Stimulated activated CD4-positive, alpha-beta T cell treated with anti-CD3 and anti-CD28 coated beads, Interleukin-12 subunit alpha, Interleukin-12 subunit beta, amount 100 ng/mL, for 48 hours (primary cell): ENCODE data around the gene ABCD4.
"Not testable (repeated sequence)": the region's sequence is repeated elsewhere in the genome, so short reads cannot be mapped to it uniquely, and the experiment has no call there.

Experiments used
- DNase-seq, 3 donors: peaks; one replicate each; pipeline ENCODE4 v3.0.0-alpha.2; 2020; ENCODE audit warnings: low read depth in 2 of 3, low spot score in 1 of 3

The ABCD4 gene

GRCh38 chr14:74308695-74309094 is 6.0 kb upstream of the ABCD4 start:
- DNase-seq: no peak

GRCh38 chr14:74302152-74302628 is 544 bp downstream of the ABCD4 start:
- DNase-seq: peak in 1 of 3 donors; percentile 22

- DNase-seq: no peak
These were observed 1.1 kb downstream of the ABCD4 start for GRCh38 chr14:74301594-74302151.

GRCh38 chr14:74299061-74299545 is 3.6 kb downstream of the ABCD4 start:
- no peak for DNase-seq

- DNase-seq: no peak
These were observed 4.7 kb downstream of the ABCD4 start for GRCh38 chr14:74297986-74298385.

- no peak for DNase-seq
These were observed 6.7 kb downstream of the ABCD4 start for GRCh38 chr14:74296037-74296467.

GRCh38 chr14:74293606-74294005 is 9.1 kb downstream of the ABCD4 start:
- no peak for DNase-seq

- no peak for DNase-seq
These were observed 10.7 kb downstream of the ABCD4 start for GRCh38 chr14:74292061-74292460.

- no peak for DNase-seq
These were observed 12.3 kb downstream of the ABCD4 start for GRCh38 chr14:74290415-74290814.

GRCh38 chr14:74289801-74290200 is 12.9 kb downstream of the ABCD4 start:
- no peak for DNase-seq

- DNase-seq: no peak
These were observed 16.0 kb downstream of the ABCD4 start for GRCh38 chr14:74286736-74287135.

- DNase-seq: no peak
These were observed 21.7 kb downstream of the ABCD4 start for GRCh38 chr14:74281069-74281468.

GRCh38 chr14:74278080-74278479 is 24.7 kb downstream of the ABCD4 start:
- no peak for DNase-seq

- no peak for DNase-seq
These were observed 27.4 kb downstream of the ABCD4 start for GRCh38 chr14:74275241-74275841.

GRCh38 chr14:74271365-74271764 is 31.4 kb downstream of the ABCD4 start:
- DNase-seq: no peak

- DNase-seq: not testable (repeated sequence)
These were observed 32.2 kb downstream of the ABCD4 start for GRCh38 chr14:74270382-74271177.

- no peak for DNase-seq
These were observed 35.1 kb downstream of the ABCD4 start for GRCh38 chr14:74267588-74267987.

- DNase-seq: no peak
These were observed 37.3 kb downstream of the ABCD4 start for GRCh38 chr14:74265301-74265965.

- no peak for DNase-seq
These were observed 38.8 kb downstream of the ABCD4 start for GRCh38 chr14:74263921-74264320.

- no peak for DNase-seq
These were observed 39.6 kb downstream of the ABCD4 start for GRCh38 chr14:74263181-74263580.

GRCh38 chr14:74262076-74262475 is 40.7 kb downstream of the ABCD4 start:
- DNase-seq: no peak

- DNase-seq: no peak
These were observed 41.4 kb downstream of the ABCD4 start for GRCh38 chr14:74261288-74261687.
